GM12891 (cell line): ENCODE data around the gene LTC4S.

ENCODE experiments used
- PAX5 ChIP-seq: IDR thresholded peaks from 2 replicates; pipeline ENCODE4 v1.6.1; 2011; ENCODE audit warnings: low read length, moderate library complexity, mild to moderate bottlenecking; ENCODE audit not compliant: insufficient read depth, severe bottlenecking
- POLR2A ChIP-seq: IDR thresholded peaks from 2 replicates; pipeline ENCODE4 v1.6.1; 2011; ENCODE audit warnings: low read depth, low read length, control low read depth
- POLR2AphosphoS5 ChIP-seq: IDR thresholded peaks from 2 replicates; pipeline ENCODE4 v1.6.1; 2011; ENCODE audit warnings: low read depth, low read length, control low read depth
- SPI1 ChIP-seq: IDR thresholded peaks from 2 replicates; pipeline ENCODE4 v1.6.1; 2011; ENCODE audit warnings: low read depth, low read length, control low read depth
- TAF1 ChIP-seq: IDR thresholded peaks from 2 replicates; pipeline ENCODE4 v1.6.1; 2011; ENCODE audit warnings: low read depth, low read length, control low read depth

GRCh38 chr5:179798144-179798770, 4.5 kb downstream of the LTC4S start:
- no peak for TF ChIP-seq POLR2A
- no peak for TF ChIP-seq POLR2AphosphoS5
- no peak for TF ChIP-seq TAF1
- no peak for TF ChIP-seq SPI1
- TF ChIP-seq PAX5: no peak
